DND-41 (cell line): ENCODE results near the gene ZHX3.

Experiments used
- ATAC-seq: fragments of 200-7000 bp; cut with Tn5 transposase; 3 replicates; pipeline ENCODE4 v1.9.1; 2021; ENCODE audit warnings: low read depth; ENCODE audit not compliant: insufficient read depth
- DNase-seq: peaks from one replicate; pipeline ENCODE4 v3.0.0-alpha.2; 2020
- H2AFZ ChIP-seq: 2 replicates; pipeline ENCODE4 v1.6.0; 2012; ENCODE audit warnings: low read depth, low read length
- H3K27ac ChIP-seq: 2 replicates; pipeline ENCODE4 v1.5.1; 2012; ENCODE audit warnings: low read length, inconsistent platforms
- H3K27me3 ChIP-seq: fragments of 200-600 bp; sonication (generic); 2 replicates; pipeline ENCODE4 v1.6.0; 2012; ENCODE audit warnings: low read length, mild to moderate bottlenecking, inconsistent platforms; ENCODE audit not compliant: insufficient read depth, poor library complexity
- H3K36me3 ChIP-seq: 2 replicates; pipeline ENCODE4 v1.5.1; 2012; ENCODE audit warnings: low read length, inconsistent platforms; ENCODE audit not compliant: insufficient read depth
- H3K4me1 ChIP-seq: 2 replicates; pipeline ENCODE4 v1.5.1; 2012; ENCODE audit warnings: mild to moderate bottlenecking, low read length; ENCODE audit not compliant: insufficient read depth
- H3K4me2 ChIP-seq: 2 replicates; pipeline ENCODE4 v1.6.0; 2012; ENCODE audit warnings: mild to moderate bottlenecking, moderate library complexity, low read length, inconsistent platforms; ENCODE audit not compliant: insufficient read depth
- H3K4me3 ChIP-seq, 2 experiments: fragments of 200-600 bp in 1 of 2; shearing (Covaris generic) in 1 of 2; 2 replicates each; pipeline ENCODE4 v1.5.1; 2012 to 2016; ENCODE audit warnings: inconsistent platforms in 2 of 2, low read length in 2 of 2, mild to moderate bottlenecking in 2 of 2, low read depth in 1 of 2, moderate library complexity in 1 of 2
- H3K79me2 ChIP-seq: 2 replicates; pipeline ENCODE4 v1.6.0; 2012; ENCODE audit warnings: low read length, inconsistent platforms; ENCODE audit not compliant: insufficient read depth
- H3K9ac ChIP-seq: 2 replicates; pipeline ENCODE4 v1.6.0; 2012; ENCODE audit warnings: low read depth, mild to moderate bottlenecking, inconsistent platforms, low read length, moderate library complexity
- H3K9me3 ChIP-seq: 2 replicates; pipeline ENCODE4 v1.5.1; 2012; ENCODE audit warnings: low read length, moderate library complexity, mild to moderate bottlenecking, inconsistent platforms; ENCODE audit not compliant: insufficient read depth, severe bottlenecking
- H4K20me1 ChIP-seq: 2 replicates; pipeline ENCODE4 v1.6.0; 2012; ENCODE audit warnings: low read length; ENCODE audit not compliant: insufficient read depth
- EZH2 ChIP-seq: IDR thresholded peaks from 3 replicates; pipeline ENCODE4 v1.6.1; 2012; ENCODE audit warnings: borderline replicate concordance, low read depth, mild to moderate bottlenecking, moderate library complexity, low read length, inconsistent platforms; ENCODE audit not compliant: severe bottlenecking
- TF ChIP-seq, protein P1 (sequence below): IDR thresholded peaks from 2 replicates; pipeline ENCODE4 v1.5.1; 2012; ENCODE audit warnings: borderline replicate concordance, low read length, moderate library complexity, mild to moderate bottlenecking; ENCODE audit not compliant: poor library complexity, severe bottlenecking; ENCODE audit errors: extremely low read depth

The ZHX3 gene

DNA sequence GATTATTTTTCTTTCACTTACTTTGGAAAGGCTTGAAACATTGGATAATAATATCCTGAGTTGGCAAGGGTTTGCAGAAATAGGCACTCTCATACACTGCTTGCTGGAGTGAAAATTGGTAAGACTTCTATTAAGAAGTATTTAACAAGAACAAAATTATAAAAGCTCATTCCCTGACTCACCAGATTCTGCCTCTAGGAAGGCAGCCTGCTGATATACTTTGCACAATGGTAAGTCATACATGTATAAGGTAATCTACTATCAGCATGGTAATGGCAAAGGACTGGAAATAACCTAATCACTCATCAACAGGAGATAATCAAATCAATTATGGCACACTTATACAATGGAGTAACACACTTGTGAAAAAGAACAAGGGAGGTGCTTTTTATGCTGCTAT lies 94.4 kb downstream of the ZHX3 start:
- Histone ChIP-seq H3K27ac (no peak overlapping the region), H2AFZ (no peak overlapping the region), H3K27me3 (no peaks in the 10 kb centered on the region), H3K9ac (no peak overlapping the region), H3K4me3 (no peak overlapping the region), H3K4me1 (no peaks in the 10 kb centered on the region), H3K79me2 (no peaks in the 10 kb centered on the region), H4K20me1 (no peaks in the 10 kb centered on the region), H3K4me2 (no peak overlapping the region), H3K9me3 (no peaks in the 10 kb centered on the region), H3K36me3 (no peaks in the 10 kb centered on the region)
- ATAC-seq (no peak), DNase-seq (no peak)
- TF ChIP-seq, protein P1, sequence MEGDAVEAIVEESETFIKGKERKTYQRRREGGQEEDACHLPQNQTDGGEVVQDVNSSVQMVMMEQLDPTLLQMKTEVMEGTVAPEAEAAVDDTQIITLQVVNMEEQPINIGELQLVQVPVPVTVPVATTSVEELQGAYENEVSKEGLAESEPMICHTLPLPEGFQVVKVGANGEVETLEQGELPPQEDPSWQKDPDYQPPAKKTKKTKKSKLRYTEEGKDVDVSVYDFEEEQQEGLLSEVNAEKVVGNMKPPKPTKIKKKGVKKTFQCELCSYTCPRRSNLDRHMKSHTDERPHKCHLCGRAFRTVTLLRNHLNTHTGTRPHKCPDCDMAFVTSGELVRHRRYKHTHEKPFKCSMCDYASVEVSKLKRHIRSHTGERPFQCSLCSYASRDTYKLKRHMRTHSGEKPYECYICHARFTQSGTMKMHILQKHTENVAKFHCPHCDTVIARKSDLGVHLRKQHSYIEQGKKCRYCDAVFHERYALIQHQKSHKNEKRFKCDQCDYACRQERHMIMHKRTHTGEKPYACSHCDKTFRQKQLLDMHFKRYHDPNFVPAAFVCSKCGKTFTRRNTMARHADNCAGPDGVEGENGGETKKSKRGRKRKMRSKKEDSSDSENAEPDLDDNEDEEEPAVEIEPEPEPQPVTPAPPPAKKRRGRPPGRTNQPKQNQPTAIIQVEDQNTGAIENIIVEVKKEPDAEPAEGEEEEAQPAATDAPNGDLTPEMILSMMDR, result no peak
- TF ChIP-seq EZH2, result no peak

DNA sequence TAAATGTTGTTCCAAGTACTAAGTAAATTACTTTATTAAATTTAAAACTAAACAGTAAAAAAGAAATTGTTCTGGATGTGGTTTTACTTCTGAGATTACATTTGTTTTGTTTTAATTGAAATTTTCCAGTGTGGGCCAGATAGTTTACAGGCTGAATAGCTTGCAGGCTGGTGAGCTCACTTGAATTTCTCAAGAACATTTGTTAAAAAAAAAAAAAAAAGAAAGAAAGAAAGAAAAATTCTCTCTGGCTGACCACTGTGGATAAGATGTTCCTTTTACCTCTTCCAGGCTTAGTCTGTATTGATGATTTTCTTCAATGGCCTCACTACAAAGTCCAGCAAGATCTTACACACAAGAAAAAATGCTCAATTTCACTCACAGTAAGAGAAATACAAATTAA lies 94.8 kb downstream of the ZHX3 start:
- H3K79me2 ChIP-seq, result no peaks in the 10 kb centered on the region
- no peaks in the 10 kb centered on the region for H3K36me3 ChIP-seq
- H4K20me1 ChIP-seq, result no peaks in the 10 kb centered on the region
- H3K27ac ChIP-seq, result no peak overlapping the region
- H3K9me3 ChIP-seq, result no peaks in the 10 kb centered on the region
- H3K4me1 ChIP-seq, result no peaks in the 10 kb centered on the region
- H3K4me2 ChIP-seq, result no peak overlapping the region
- no peak for ATAC-seq
- DNase-seq, result no peak
- H3K4me3 ChIP-seq, result no peak overlapping the region
- no peak overlapping the region for H3K9ac ChIP-seq
- no peaks in the 10 kb centered on the region for H3K27me3 ChIP-seq
- TF ChIP-seq EZH2, result no peak
- TF ChIP-seq, protein P1, result no peak
- no peak overlapping the region for H2AFZ ChIP-seq

GRCh38 chr20:41222296-41222695 lies 95.2 kb downstream of the ZHX3 start:
- Histone ChIP-seq H3K79me2 (no peaks in the 10 kb centered on the region), H3K36me3 (no peaks in the 10 kb centered on the region), H3K4me2 (no peak overlapping the region), H2AFZ (no peak overlapping the region), H3K4me1 (no peaks in the 10 kb centered on the region), H3K4me3 (no peak overlapping the region), H4K20me1 (no peaks in the 10 kb centered on the region), H3K27me3 (no peaks in the 10 kb centered on the region), H3K27ac (no peak overlapping the region), H3K9me3 (no peaks in the 10 kb centered on the region), H3K9ac (no peak overlapping the region)
- no peak for ATAC-seq
- no peak for DNase-seq
- TF ChIP-seq, protein P1, result no peak
- no peak for TF ChIP-seq EZH2
